CMK (cell line): ENCODE results near the gene EN1.

Experiments used
- DNase-seq: peaks from one replicate; pipeline ENCODE4 v3.0.0-alpha.2; 2010; ENCODE audit warnings: low read depth

EN1 gene

DNA sequence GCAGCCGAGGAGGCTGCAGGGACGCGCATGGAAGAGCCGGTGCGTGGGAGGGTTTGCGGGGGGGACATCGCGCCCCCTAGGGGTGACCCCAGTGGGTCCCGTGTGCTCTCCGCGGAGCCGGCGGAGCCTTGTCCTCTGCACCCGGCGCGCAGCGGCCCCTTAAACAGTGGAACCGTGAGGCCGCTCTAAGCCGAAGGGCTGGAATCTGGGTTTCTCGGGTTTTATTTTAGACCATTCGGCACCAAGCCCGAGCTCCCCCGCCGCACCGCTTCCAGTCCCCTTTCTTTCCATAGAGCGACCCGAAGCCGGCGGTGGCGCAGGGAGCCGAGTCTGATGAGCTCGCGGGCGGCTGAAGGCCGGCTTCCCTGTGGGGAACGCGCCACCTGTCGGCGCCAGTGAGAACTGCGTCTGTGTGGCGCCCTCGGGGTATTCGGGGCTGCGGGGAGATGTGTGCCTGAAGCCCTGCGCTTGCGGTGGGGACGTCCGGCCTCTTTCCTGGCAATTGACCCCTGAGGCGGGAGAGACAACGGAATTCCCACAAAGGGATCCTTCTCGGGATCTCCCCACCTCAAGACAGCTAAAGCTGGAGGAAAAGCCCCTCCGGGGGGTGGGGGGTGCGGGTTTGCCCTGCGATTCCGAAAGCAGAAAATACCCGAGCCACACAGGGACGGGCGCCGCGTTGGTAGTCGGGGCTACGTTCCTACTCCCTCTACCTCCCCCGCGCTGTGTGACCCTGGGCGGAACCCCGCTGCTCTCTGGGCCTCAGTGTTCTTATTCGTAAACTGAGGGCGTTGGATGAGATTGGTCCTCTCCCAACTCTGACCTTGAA lies 8.2 kb upstream of the EN1 start:
- DNase-seq: no peak

DNA sequence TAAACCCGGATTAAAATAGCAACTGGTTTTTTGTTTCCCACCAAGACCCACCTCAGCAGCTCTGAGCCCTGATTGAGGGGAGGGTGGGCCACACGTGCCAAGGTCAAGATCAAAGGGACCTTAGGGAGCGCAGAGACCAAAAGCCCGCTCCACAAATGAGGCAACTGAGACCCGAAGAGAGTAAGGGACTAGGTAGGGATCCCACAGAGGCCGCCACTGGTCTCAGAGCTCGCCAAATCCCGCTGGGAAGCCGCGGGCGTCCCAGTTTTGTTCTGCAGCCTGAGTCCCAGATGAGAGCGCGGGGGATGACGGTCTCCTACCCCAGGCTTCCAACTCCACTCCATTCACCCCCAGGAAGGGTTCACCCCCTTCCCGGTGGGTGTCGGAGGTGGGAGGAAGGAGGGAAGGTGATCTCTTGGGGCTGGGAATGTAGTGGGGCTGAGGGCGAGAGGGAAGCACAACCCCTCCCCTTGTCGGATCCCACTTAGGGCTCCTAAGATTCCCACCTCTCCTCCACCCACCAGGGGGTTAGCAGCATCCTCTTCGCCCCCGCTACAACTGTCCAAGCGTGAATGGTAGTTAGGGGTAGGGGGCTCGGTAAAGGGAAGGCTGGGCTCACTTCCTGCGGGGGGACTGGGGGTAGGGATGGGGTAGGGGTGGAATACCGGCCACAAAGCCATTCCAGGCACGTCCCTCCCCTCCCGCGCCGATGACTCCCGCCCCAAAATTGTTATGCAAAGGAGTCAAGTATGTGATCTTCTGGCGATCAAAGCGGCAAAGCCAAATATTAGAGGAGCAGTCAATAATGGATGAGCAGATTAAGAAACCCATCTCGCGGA lies 7.3 kb upstream of the EN1 start:
- no peak for DNase-seq

DNA sequence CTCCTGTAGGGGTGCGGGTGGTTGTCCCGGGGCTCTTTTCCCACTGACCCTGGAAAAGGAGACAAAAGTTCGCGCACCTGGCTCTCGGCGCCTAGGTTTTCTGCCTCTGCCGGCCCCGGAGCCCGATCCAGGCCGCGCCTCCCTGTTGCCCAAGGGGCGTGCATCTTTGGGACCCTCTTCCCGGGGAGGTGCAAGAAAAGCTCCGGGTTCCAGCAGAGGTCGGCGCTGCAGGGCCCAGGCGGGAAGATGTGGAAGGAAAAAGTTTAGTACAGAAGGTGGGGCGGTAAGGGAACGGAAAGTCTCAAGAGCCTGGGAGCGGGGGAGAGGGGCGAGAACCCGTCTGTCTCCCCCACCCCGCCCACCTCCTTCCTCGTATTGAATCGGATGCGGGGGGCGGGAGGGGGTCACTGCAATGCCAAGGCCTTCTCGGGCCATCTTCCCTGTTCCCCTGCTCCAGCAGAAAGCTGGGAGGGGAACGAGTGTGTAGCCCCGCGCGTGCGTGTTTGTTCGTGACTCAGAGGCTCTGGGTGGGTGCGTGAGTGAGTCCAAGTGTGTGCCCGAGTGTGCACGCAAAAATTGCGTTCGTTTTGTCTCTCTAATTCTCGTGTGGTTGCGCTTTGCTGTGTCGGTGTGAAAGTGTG lies 6.3 kb upstream of the EN1 start:
- no peak for DNase-seq

DNA sequence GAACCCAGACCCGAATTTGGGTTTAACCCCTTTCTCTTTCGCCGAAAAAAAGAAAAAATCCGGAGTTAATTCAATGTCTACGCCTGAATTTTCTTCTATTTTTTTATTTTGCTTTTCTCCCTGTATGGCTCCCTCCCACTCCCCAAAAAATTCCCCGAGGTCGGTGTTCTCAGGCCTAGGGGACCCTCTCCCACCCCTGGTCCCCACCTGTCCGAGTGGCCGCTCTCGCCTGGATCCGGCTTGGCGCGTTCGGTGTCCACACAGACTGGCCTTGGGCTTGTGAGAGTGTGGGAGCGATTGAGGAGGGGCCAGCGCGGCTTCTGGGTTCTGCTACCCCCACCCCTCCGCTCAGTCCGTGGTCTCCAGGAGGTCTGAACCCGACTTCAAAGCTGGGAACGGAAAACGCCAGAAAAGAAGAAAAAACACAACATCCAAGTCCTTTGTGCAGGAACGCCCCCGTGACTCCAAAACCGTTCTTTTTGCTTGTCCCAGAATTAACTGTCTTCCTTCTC lies 5.7 kb upstream of the EN1 start:
- no peak for DNase-seq

DNA sequence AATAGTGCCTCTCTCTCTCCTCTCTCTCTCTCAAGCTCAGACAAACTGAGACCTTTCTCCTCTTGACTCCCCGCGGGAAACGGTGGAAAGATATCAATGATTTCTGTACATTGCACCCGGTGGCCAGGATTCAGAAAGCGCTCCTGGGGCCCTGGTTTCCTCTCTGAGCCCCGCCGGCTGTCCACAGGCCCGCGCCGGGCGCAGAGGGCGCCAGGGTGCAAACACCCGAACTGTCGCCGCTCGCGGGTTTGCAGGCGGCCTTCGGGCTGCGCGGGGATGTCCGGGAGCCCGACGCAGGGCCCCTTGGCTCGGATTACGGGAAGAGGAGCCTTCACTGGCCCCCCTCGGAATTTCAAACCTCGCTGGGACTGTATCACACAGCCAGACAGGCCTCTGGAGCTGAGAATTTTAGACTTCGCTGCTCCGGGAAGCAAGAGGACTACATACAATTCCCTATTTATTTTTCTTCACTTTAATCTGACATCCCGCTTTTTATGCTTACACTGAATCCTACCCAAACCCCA lies 5.2 kb upstream of the EN1 start:
- no peak for DNase-seq

DNA sequence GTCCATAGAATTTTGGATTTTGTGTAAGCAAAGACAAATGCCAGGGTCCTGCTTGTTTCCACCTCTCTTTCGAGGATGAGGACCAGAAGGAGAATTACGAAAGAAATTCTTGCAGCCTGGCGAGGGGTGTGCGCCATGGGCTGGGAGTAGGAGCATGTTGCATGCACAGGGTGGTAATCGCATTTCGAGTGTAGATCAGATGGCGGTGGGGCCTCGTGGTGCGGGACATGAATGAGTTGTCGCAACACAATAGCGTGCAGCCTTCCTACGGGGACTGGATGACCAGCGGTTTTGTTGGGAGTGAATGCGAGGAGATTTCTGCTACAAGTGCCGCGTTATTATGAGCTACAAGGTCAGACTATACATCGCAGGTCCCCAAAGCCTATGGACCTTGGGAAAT lies 4.2 kb upstream of the EN1 start:
- DNase-seq: no peak

DNA sequence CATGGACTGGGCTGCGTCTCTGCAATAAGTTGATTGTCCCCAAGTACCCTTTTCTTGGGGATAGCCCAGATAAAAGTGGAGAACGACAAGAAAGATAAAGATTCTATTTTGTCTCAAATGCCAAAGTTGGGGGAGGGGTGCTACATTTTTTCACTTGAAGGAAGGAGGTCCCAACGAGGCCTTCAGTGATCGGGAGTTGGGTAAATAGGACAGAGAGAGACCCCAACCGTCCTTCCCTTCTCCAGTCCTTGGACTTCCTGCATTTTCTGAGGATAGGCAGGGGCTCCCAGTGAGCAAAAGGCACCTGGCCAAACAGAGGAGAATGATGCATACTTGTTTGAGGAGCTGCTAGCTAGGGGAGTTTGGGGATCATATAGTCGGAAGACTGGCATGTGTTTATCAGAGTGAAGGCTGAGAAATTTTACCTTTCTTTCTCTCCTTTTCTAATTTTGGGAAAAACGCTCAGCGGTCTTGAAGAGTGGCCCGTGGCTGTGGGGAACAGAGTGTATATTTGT lies 3.5 kb upstream of the EN1 start:
- no peak for DNase-seq

DNA sequence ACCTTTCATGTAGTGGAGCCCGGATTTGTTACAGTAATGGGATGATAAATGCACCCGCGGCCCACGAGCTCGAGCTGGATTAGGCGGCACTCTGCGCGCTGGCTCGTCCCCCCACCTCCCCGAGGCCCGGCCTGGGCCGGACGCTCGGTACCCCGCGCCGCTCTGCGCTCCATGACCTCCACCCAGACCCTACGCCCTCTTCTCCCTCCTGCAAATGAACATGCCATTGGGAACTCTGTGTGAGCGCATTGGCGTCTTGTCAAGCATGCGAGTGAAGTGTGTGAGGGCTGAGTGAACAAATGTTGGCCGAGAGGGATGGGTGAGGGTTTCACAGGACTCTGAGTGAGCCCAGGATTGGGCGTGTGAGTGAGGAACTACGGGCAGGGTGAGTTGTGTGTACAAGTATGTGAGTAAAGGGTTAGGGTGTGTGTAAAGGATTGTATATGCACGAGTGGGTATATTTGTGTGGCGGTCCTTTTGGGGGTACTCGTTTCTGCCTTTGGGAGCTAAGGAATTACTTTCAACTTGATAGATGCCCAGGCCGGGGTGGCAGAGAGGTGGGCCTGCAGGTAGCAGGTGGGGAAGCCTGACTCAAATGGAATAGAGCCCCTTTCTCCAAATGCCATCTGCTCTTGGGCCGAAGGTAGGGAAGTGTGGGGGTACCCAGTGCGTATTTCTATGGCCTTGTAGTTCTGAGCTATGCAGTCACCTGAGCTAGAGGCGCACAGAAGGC lies 2.9 kb upstream of the EN1 start:
- no peak for DNase-seq

DNA sequence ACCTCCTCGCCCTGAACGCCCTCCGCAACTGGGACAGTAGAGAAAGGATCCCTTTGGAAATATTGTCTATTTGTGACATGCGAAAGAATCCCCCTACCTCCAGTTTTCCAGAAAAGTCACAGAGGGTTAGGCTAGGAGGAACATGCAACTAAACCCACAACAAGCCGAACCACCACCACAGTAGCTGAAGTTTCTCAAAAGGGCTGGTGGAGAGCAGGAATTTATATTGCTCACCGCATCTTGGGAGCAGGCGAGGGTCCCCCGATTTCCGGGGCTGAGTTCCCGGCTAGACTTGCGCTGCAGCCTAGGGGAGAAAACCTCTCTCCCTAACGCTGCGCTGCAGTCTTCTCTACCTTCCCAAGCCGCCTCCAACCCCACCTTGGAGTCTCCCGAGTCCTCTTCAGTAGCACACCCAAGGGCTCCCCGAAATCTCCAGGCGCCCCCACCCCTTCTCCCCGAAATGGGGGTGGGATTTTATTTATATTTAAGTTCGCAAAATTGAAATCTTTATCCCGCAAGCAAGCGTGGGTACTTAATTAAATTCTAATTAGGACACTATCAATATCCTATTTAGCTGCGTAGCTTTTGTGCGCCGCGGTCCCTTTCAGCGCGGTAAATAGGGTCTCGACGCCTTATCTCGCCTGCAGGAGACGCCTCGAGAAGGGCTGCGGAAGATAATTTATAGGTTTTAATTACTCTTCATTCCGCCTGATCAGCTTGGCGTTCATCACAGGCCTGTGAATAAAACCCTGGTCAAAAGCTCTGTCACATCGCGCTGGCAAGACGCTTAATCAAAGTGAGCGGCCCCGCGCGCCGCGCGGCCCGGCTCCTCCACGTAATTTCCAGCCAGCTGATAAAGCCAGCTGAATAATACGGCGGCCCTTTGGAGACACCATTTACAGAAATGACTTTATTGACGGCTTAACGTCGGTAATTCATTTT lies 2.0 kb upstream of the EN1 start:
- no peak for DNase-seq

DNA sequence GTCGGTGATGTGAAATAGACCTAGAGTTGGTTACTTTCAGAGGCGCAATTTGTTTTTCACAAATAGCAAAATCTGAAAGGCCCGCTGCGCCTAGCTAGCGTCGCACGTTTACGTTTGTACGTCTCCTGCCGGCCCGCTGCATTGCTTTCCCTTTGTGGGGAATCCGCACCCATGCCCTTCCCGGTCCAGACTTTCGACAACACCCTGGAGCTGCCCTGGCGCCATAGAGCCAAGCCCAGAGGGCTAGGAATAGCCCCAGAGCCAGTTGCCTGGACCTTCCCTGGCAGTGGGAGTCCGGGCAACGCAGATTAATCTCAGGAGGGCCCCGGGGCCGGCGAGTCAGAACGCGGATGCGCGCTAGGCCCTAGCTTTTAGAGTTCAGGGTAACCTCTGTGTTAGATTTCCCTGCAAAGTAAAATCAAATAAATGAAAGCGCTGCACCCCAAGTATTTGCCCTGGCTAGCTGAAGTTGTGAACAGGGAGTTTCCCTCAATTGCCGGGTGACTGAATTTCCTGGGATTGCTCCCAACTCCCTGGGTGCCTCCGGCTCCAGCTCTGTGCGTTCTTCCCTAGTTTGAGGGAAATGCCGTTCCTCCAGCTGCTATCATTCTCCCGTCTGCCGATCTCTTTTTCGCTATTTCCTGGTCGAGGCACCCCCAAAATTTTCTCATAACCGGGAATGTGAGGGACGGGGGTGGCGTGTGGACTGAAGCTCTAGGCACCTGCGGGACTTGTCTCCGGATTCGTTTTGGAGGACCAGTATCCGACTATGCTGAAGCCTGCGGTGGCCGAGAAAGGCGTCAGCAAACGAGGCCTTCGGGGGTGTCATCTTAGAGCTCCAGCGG lies 1.2 kb upstream of the EN1 start:
- DNase-seq: no peak

DNA sequence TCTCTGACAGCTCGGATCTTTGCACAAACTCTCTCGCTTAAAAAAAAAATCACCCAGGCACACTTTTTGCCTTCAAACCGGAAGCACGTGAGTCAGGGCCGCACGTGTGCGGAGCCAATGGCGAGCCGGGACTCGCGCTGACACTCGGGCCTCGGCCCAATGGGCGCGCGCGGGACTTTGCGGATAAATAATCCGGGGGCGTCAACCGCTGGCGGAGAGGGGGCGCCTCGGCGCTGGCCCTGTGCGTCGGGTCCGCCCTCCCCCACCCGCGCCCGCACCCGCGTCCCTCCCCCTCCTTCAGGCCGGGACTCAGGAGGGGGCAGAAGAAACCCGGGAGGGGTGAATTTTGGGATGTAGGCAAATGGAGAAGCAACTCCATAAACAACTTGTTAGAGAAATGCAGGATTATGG lies 319 bp upstream of the EN1 start:
- no peak for DNase-seq

DNA sequence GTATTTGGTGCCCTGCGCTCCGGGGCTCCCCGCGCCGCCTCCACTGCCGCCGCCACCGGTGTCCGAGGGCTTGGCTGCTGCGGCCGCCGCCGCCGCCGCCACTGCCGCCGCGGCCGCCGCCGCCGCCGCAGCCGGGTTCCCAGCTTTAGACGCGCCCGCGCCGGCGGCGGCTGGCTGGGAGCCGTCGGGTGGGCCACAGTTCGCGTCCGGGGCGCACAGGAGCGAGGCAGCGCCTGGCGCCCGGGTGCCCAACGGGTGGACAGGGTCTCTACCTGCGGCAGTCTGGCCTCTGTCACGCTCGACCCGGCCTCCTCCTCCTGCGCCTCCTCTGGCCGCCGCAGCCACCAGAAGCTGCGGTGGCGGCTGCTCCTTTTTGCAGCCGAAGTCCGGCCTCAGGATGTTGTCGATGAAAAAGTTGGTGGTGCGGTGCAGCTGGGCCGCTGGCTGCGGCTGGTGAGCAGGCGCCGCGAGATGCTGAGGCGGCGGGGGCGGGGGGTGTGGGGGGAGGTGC lies 951 bp downstream of the EN1 start:
- no peak for DNase-seq

DNA sequence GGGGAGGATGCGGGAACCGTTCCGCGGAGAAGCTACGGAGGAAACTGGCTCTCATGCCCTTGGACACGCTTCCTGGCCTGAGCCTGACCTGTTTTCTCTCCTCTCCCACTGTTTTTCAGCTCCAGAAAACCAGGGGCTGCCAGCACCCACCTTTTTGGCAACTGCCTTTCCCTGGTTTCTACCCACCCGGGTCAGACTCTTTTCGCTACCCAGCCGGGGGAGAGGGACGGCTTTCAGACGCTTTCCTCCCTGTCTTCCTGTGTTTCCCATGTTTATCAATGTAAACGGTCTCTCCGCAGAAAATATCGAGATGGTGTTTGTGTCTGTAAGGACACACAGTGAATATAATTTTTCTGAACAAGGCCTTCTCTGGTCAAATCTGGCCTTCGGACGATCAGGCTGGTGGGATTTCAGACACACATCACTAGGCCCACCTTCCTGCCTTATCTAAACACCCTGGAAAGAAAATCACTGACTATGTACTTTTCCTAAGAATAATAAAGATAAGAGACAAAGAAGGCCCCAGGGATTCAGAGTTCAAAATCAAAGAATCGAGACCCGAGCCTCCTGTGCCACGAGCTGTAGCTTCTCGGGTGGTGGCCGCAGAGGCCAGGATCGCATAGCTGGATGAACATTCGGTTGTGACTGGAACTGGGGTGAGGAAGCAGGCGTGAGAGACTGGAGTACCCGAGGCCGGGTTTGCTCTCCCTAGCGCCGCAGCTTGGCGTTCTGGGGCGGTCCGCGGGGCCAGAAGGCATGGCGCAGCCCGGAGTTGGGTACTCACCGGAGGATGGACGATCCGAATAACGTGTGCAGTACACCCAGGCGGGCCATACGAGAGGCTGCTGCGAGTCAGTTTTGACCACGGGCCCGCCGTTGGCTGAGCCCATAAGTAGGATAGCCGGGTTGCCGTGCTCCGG lies 1.7 kb downstream of the EN1 start:
- DNase-seq: no peak

DNA sequence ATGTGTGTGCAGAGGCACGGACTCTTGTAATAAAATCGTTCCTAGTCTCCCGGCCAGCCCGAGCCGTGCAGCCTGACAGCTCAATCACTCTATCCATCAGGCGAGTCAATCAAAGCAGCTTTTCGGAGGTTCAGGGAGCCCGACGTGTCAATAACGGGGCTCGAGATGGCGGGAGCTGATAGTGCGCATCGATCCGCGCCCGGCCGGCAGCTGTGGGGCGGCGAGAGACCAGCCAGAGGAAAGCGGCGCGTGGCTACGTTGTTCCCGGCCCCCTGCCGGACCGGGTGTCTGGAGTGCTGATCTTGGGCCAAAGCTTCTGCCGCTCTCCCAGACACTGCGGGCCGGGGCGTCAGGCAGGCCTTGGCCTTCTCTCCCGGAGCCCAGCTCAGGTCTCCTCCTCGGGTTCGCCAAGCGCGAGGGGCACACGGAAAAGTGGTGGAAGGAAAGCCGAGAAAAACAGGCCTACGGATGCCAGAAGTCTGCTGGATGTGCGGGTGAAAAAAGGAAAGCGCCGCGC lies 2.4 kb downstream of the EN1 start:
- no peak for DNase-seq

DNA sequence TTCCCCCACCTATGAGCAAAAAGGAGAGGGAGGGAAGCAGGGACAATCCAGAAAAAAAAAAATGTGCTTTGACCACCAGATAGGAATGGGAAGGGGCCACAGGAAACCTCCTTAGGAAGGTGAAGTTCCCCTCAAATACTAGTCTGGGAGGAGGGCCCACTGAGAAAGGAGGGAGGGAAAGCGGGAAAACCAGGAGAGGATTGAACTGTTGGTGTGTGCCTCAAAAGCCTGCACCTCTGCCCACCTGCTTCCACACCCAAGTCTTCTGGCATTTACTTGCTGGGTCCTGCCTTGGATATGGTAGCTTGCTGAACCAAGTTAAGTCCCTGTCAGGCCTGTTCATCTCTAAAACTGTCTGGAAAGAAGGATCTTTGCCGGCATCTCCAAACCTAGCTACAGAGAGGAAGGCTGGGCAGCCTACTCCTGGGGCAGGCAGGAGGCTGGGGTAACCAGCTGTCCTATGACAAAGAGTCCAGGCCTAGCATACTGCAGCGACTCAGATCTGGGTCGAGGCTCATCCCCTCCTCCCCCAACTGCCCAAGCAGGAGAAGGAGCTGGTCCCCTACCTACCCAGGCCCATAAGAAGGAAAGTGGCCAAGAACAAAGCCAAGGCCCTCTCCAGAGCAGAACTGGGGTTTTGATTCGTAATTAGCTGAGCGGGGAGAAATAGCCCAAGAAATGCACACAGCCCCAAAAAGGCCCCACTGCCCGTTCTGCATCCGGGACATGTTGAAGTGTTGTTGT lies 3.0 kb downstream of the EN1 start:
- DNase-seq: no peak

DNA sequence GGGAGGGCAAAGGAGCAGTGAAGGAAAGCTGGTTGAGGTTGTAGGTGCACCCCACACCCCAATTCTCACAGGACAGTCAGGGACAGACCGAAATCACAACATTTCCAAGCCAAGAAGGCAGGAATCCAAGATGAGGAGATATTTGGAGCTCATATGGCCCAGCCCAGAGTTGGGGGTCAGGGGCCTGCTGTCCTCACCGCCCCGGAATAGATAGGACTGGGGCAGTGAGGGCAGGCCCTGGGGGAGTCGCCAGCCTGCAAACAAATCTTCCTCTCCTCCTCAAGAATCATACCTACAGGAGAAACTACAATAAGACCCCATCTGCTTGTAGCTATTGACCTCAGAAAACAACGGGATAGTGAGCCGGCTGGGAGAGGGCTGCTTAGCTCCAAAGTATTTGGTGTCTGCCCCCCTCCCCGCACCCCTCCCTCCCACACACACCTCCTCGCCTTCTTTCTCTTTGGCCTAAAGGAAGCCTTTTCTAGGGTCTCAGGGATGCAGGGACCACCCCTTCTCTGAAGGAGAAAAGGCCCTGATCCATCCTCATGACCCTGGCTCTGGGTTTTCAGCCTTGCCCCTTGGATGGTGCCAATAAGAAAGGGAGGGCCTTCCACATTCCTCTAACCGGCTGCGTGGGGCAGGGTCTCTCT lies 3.8 kb downstream of the EN1 start:
- no peak for DNase-seq
